GM18909 (cell line): ENCODE results near the gene KRT78.

ENCODE experiments used
- ATAC-seq: cut with Tn5 transposase; IDR thresholded peaks from one replicate; pipeline ENCODE4 v1.9.1; 2021; ENCODE audit warnings: mild to moderate bottlenecking; ENCODE audit not compliant: unreplicated experiment, poor library complexity

The KRT78 gene

GRCh38 chr12:52844386-52844785, 4.4 kb downstream of the KRT78 start:
- ATAC-seq = no peak

GRCh38 chr12:52839436-52840105, 9.2 kb downstream of the KRT78 start:
- ATAC-seq = no peak

- no peak for ATAC-seq
Measured at GRCh38 chr12:52838609-52839435, 10.0 kb downstream of the KRT78 start.

GRCh38 chr12:52837781-52838608, 10.8 kb downstream of the KRT78 start:
- no peak for ATAC-seq

- no peak for ATAC-seq
Measured at GRCh38 chr12:52837413-52837741, 11.4 kb downstream of the KRT78 start.

GRCh38 chr12:52836491-52837412, 12.0 kb downstream of the KRT78 start:
- ATAC-seq = no peak

- no peak for ATAC-seq
Measured at GRCh38 chr12:52836042-52836466, 12.7 kb downstream of the KRT78 start.

GRCh38 chr12:52835271-52836041, 13.3 kb downstream of the KRT78 start:
- ATAC-seq = no peak

GRCh38 chr12:52834727-52835001, 14.1 kb downstream of the KRT78 start:
- no peak for ATAC-seq

- ATAC-seq = no peak
Measured at GRCh38 chr12:52833922-52834726, 14.7 kb downstream of the KRT78 start, which contains the start of gene KRT79. Gene KRT79 (minus strand): TSS chr12:52834311. CDS start chr12:52834260, 51 bp downstream.

- no peak for ATAC-seq
Measured at GRCh38 chr12:52832985-52833905, 15.5 kb downstream of the KRT78 start.

- ATAC-seq = no peak
Measured at GRCh38 chr12:52832451-52832850, 16.3 kb downstream of the KRT78 start.

GRCh38 chr12:52831251-52831650, 17.5 kb downstream of the KRT78 start:
- no peak for ATAC-seq

- ATAC-seq = no peak
Measured at GRCh38 chr12:52829986-52830770, 18.6 kb downstream of the KRT78 start.

GRCh38 chr12:52828591-52829021, 20.2 kb downstream of the KRT78 start:
- ATAC-seq = no peak

GRCh38 chr12:52828156-52828555, 20.6 kb downstream of the KRT78 start:
- no peak for ATAC-seq
